GM12872 (cell line): Measurements from ENCODE around the gene MOB3C.

Source experiments
- CTCF ChIP-seq: IDR thresholded peaks from 3 replicates; pipeline ENCODE4 v1.5.1; 2011; ENCODE audit warnings: low read depth, mild to moderate bottlenecking, low read length, moderate library complexity; ENCODE audit not compliant: insufficient read depth

The MOB3C gene

GRCh38 chr1:46576596-46576995 is 40.0 kb downstream of the MOB3C start:
- TF ChIP-seq CTCF: no peak

- TF ChIP-seq CTCF: no peak
These were observed 40.8 kb downstream of the MOB3C start for GRCh38 chr1:46575778-46576177.

- TF ChIP-seq CTCF: no peak
These were observed 41.3 kb downstream of the MOB3C start for GRCh38 chr1:46575300-46575699.

GRCh38 chr1:46571691-46572225 is 44.9 kb downstream of the MOB3C start:
- TF ChIP-seq CTCF: no peak

- no peak for TF ChIP-seq CTCF
These were observed 46.5 kb downstream of the MOB3C start for GRCh38 chr1:46569884-46570725.

- TF ChIP-seq CTCF: no peak
These were observed 47.5 kb downstream of the MOB3C start for GRCh38 chr1:46569116-46569515.

GRCh38 chr1:46568461-46568891 is 48.1 kb downstream of the MOB3C start:
- TF ChIP-seq CTCF: no peak
